Mucosa of gallbladder (tissue), 1 donor: Measurements from ENCODE around the gene FPR3. TPM values are rescaled to one million over a fixed set of nuclear protein-coding genes. Genes with fewer than 3 reads are reported as not detected.

Experiments used
- total RNA-seq: library from RNA; stranded (reverse); gene quantifications from one replicate; pipeline ENCODE4 v1.2.1, GENCODE V29; 2021
- donor health status: DM: no; HTN: no; CAD: no.

FPR3 gene
- total RNA-seq, 1 donor from 2014 or later = 7.0 TPM

Other genes with a start within 250 kb of the FPR3 start
- 9.4 TPM for gene ZNF175, start 223.9 kb upstream of the FPR3 start, total RNA-seq
- 1.1 TPM for gene SIGLEC5, start 164.8 kb upstream of the FPR3 start, total RNA-seq
- gene SIGLEC14, start 148.3 kb upstream of the FPR3 start, total RNA-seq = 5.9 TPM
- gene SPACA6, start 101.8 kb upstream of the FPR3 start, total RNA-seq = 29.3 TPM
- 0.12 TPM for gene HAS1, start 71.2 kb upstream of the FPR3 start, total RNA-seq
- gene FPR1, start 43.3 kb upstream of the FPR3 start, total RNA-seq = 9.3 TPM
- gene FPR2, start 34.0 kb upstream of the FPR3 start, total RNA-seq = not detected
- 16.8 TPM for gene ZNF577, start 92.8 kb downstream of the FPR3 start, total RNA-seq
- gene ZNF649, start 109.9 kb downstream of the FPR3 start, total RNA-seq = 13.9 TPM
- 7.9 TPM for gene ZNF613, start 132.3 kb downstream of the FPR3 start, total RNA-seq
- 12.8 TPM for gene ZNF350, start 191.7 kb downstream of the FPR3 start, total RNA-seq
- 12.2 TPM for gene ZNF615, start 213.1 kb downstream of the FPR3 start, total RNA-seq
- gene ZNF614, start 233.2 kb downstream of the FPR3 start, total RNA-seq = 8.7 TPM